HFFc6 (cell line): ENCODE data around the gene ASPSCR1. TPM values are rescaled to one million over a fixed set of nuclear protein-coding genes. Genes with fewer than 3 reads are reported as not detected.

Source experiments
- DNase-seq: peaks from one replicate; pipeline ENCODE4 v3.0.0-alpha.2; 2018
- H3K27ac Mint-ChIP-seq: 2 replicates; pipeline ENCODE4 v1.8.0; 2020; ENCODE audit warnings: mild to moderate bottlenecking, mixed read lengths
- H3K27me3 Mint-ChIP-seq: 2 replicates; pipeline ENCODE4 v1.8.0; 2021; ENCODE audit warnings: mild to moderate bottlenecking, moderate library complexity, mixed read lengths; ENCODE audit not compliant: insufficient read depth
- H3K36me3 Mint-ChIP-seq: 2 replicates; pipeline ENCODE4 v1.8.0; 2021; ENCODE audit warnings: low read depth, mixed read lengths
- H3K4me1 Mint-ChIP-seq: 2 replicates; pipeline ENCODE4 v1.8.0; 2020; ENCODE audit warnings: low read depth, mixed read lengths
- H3K4me3 Mint-ChIP-seq: 2 replicates; pipeline ENCODE4 v1.8.0; 2020; ENCODE audit warnings: mild to moderate bottlenecking, moderate library complexity, mixed read lengths
- H3K9me3 Mint-ChIP-seq: 2 replicates; pipeline ENCODE4 v1.8.0; 2020; ENCODE audit warnings: mild to moderate bottlenecking, mixed read lengths
- CTCF ChIP-seq: fragments of 200-600 bp; sonication (generic); IDR thresholded peaks from 2 replicates; pipeline ENCODE4 v1.5.0; 2021; ENCODE audit warnings: antibody characterized with exemption, mild to moderate bottlenecking
- total RNA-seq, 6 experiments: library from RNA; stranded (reverse); fragmentation: NEBNext Ultra II Directional; extraction: Animal tissue kit (Norgen Biotek cat#: 25700); gene quantifications; 2 replicates in 1 of 6; 3 replicates in 5 of 6; pipeline ENCODE4 v1.2.3, GENCODE V29; 2021

Gene ASPSCR1
- total RNA-seq, 6 experiments from 2014 or later, result 26.6 to 36.8 (median 34.7) TPM

GRCh38 chr17:82047379-82047778 lies 70.0 kb downstream of the ASPSCR1 start:
- H3K4me3 Mint-ChIP-seq, result no peak overlapping the region
- no peak for DNase-seq
- H3K4me1 Mint-ChIP-seq, result no peaks in the 10 kb centered on the region
- no peak for TF ChIP-seq CTCF
- peaks cover 5% of the 10 kb centered on the region; the same call in 1 of the 2 replicates for H3K36me3 Mint-ChIP-seq
- H3K27ac Mint-ChIP-seq, result no peak overlapping the region
- H3K27me3 Mint-ChIP-seq, result no peaks in the 10 kb centered on the region
- H3K9me3 Mint-ChIP-seq, result no peaks in the 10 kb centered on the region

GRCh38 chr17:82047914-82048570 lies 70.6 kb downstream of the ASPSCR1 start:
- no peak for TF ChIP-seq CTCF
- DNase-seq, result no peak
- Mint-ChIP-seq H3K4me1 (peaks cover 5% of the 10 kb centered on the region; the same call in 1 of the 2 replicates), H3K27ac (no peak overlapping the region), H3K9me3 (no peaks in the 10 kb centered on the region), H3K27me3 (no peaks in the 10 kb centered on the region), H3K4me3 (no peak overlapping the region), H3K36me3 (peaks cover 5% of the 10 kb centered on the region; the same call in 1 of the 2 replicates)

- Mint-ChIP-seq H3K27ac (no peak overlapping the region), H3K4me1 (peaks cover 10% of the 10 kb centered on the region; the same call in 1 of the 2 replicates), H3K36me3 (peaks cover 5% of the 10 kb centered on the region; the same call in 1 of the 2 replicates), H3K4me3 (no peak overlapping the region), H3K9me3 (no peaks in the 10 kb centered on the region), H3K27me3 (no peaks in the 10 kb centered on the region)
- no peak for DNase-seq
- TF ChIP-seq CTCF, result no peak
Measured at GRCh38 chr17:82048571-82048971, 71.1 kb downstream of the ASPSCR1 start.

- Mint-ChIP-seq H3K4me1 (peaks cover 10% of the 10 kb centered on the region; the same call in 1 of the 2 replicates), H3K36me3 (peaks cover 5% of the 10 kb centered on the region; the same call in 1 of the 2 replicates), H3K4me3 (no peak overlapping the region), H3K27ac (no peak overlapping the region), H3K27me3 (no peaks in the 10 kb centered on the region), H3K9me3 (no peaks in the 10 kb centered on the region)
- no peak for DNase-seq
- no peak for TF ChIP-seq CTCF
Measured at GRCh38 chr17:82049106-82049505, 71.7 kb downstream of the ASPSCR1 start.

GRCh38 chr17:82049521-82049971 lies 72.1 kb downstream of the ASPSCR1 start:
- H3K4me3 Mint-ChIP-seq, result no peak overlapping the region
- no peaks in the 10 kb centered on the region for H3K9me3 Mint-ChIP-seq
- H3K36me3 Mint-ChIP-seq, result peaks cover 5% of the 10 kb centered on the region; the same call in 1 of the 2 replicates
- H3K27ac Mint-ChIP-seq, result no peak overlapping the region
- H3K4me1 Mint-ChIP-seq, result peaks cover 10% of the 10 kb centered on the region; the same call in 1 of the 2 replicates
- TF ChIP-seq CTCF, result no peak
- no peaks in the 10 kb centered on the region for H3K27me3 Mint-ChIP-seq
- no peak for DNase-seq
